ENCODE results near the gene ARL4A. TPM values are rescaled to one million over a fixed set of nuclear protein-coding genes. Genes with fewer than 3 reads are reported as not detected.
A peak's percentile ranks its signal among the peaks of the same experiment; 100 is the strongest.

ARL4A gene
- total RNA-seq, 1 experiment from 2014 or later, result 39.4 TPM

- Histone ChIP-seq H2BK15ac (ENCODE audit: low read depth, low read length) (no peak overlapping the region), H3T11ph (ENCODE audit: low read length) (no peak overlapping the region), H4K5ac (ENCODE audit: insufficient read length, low read depth, low read length) (no peak overlapping the region), H3K56ac (ENCODE audit: insufficient read length, low read depth, low read length) (no peak overlapping the region), H3K27me3 (ENCODE audit: insufficient read depth, low read length) (no peaks in the 10 kb centered on the region), H2AFZ (ENCODE audit: low read length) (no peak overlapping the region), H3K9ac (ENCODE audit: extremely low read depth, insufficient read length, low read length) (no peak overlapping the region), H4K20me1 (ENCODE audit: control insufficient read depth, insufficient read depth, insufficient read length) (no peaks in the 10 kb centered on the region), H3K4me2 (ENCODE audit: insufficient read depth, insufficient read length, low read length) (no peak overlapping the region), H3K79me2 (ENCODE audit: insufficient read depth, low read length) (no peaks in the 10 kb centered on the region), H3K4me1 (ENCODE audit: insufficient read depth, low read length) (no peaks in the 10 kb centered on the region), H2BK12ac (ENCODE audit: insufficient read length, low read depth, low read length) (no peak overlapping the region), H2BK20ac (ENCODE audit: low read depth, low read length, poor library complexity, severe bottlenecking) (no peak overlapping the region), H3K18ac (ENCODE audit: insufficient read length, low read depth, low read length) (no peak overlapping the region), H4K8ac (replicated peaks; ENCODE audit: insufficient read length, low read depth, low read length) (no peak overlapping the region), H2AK5ac (ENCODE audit: insufficient read length, low read length) (no peak overlapping the region), H3K4ac (ENCODE audit: low read depth, low read length) (no peak overlapping the region), H2BK120ac (ENCODE audit: low read depth, low read length, poor library complexity, severe bottlenecking) (no peak overlapping the region), H4K91ac (ENCODE audit: insufficient read length, low read depth, low read length) (no peak overlapping the region), H3K23ac (ENCODE audit: insufficient read length, low read depth, low read length) (no peak overlapping the region), H2BK5ac (ENCODE audit: insufficient read length, low read length) (no peak overlapping the region), H3K79me1 (ENCODE audit: insufficient read depth, low read depth, low read length, poor library complexity, severe bottlenecking) (no peaks in the 10 kb centered on the region), H3K27ac (ENCODE audit: insufficient read length, low read depth, low read length) (no peak overlapping the region), H3K23me2 (ENCODE audit: insufficient read length, low read depth, low read length, poor library complexity, severe bottlenecking) (no peaks in the 10 kb centered on the region), H3K14ac (ENCODE audit: insufficient read depth, low read length) (no peak overlapping the region), H3K9me3 (ENCODE audit: control insufficient read depth, low read depth, low read length) (no peaks in the 10 kb centered on the region)
- no peaks in the 10 kb centered on the region for H3K9me3 Mint-ChIP-seq
- no CpG with 5 or more reads among the region's 2 CpGs for WGBS (ENCODE audit: extremely low coverage, insufficient read length, low lambda C conversion rate)
- H3K4me1 Mint-ChIP-seq, result peaks cover 0 to 8% of the 10 kb centered on the region in 2 experiments; a peak in 2 of 4 replicates
- no peaks in the 10 kb centered on the region for H3K36me3 Mint-ChIP-seq (ENCODE audit: insufficient read depth in 1 of 3, low read depth in 3 of 3)
- H3K27me3 Mint-ChIP-seq (ENCODE audit: low read depth), result no peaks in the 10 kb centered on the region
- peak overlapping the region in 1 of 3 experiments; percentile 12; a peak in 2 of 7 replicates for H3K27ac Mint-ChIP-seq
- no peak overlapping the region for H3K4me3 Mint-ChIP-seq
- TF ChIP-seq CTCF (conservative IDR thresholded peaks at IDR 0.05), result no peak
- no peak for DNase-seq
Measured at GRCh38 chr7:12738665-12739064, 51.2 kb downstream of the ARL4A start.

Other genes with a start within 250 kb of the ARL4A start
- gene SCIN, start 116.9 kb upstream of the ARL4A start, total RNA-seq (2021), result 0.44 and 0.50 TPM in 2 replicates

All from H9 (cell line).